ENCODE data around the gene RIMOC1. TPM values are rescaled to one million over a fixed set of nuclear protein-coding genes. Genes with fewer than 3 reads are reported as not detected.
"Not testable (repeated sequence)": the region's sequence is repeated elsewhere in the genome, so short reads cannot be mapped to it uniquely, and the experiment has no call there.

The RIMOC1 gene
- total RNA-seq, 4 donors from 2014 or later = 14.1 to 19.1 (median 15.0) TPM

- WGBS, 2 donors = 92 to 95% methylated on average over 4 of the region's 4 CpGs
- TF ChIP-seq POLR2A (IDR thresholded peaks at IDR 0.05) (no peak), CTCF (IDR thresholded peaks at IDR 0.05) (no peak)
- DNase-seq (ENCODE audit: low spot score in 2 of 2) = no peak
- intact Hi-C loops (cut with DNase I; ENCODE audit: low total_unique reads) = no loop called here
- H3K4me3 ChIP-seq (ENCODE audit: low read depth, poor library complexity, severe bottlenecking) = no peak overlapping the region
These were observed 23.5 kb downstream of the RIMOC1 start for GRCh38 chr5:41927604-41928003.

GRCh38 chr5:41929035-41929434, 24.9 kb downstream of the RIMOC1 start:
- no peak for TF ChIP-seq CTCF (IDR thresholded peaks at IDR 0.05)
- DNase-seq (ENCODE audit: low spot score in 2 of 2) = no peak
- no peak overlapping the region for H3K4me3 ChIP-seq (ENCODE audit: low read depth, poor library complexity, severe bottlenecking)
- intact Hi-C loops (cut with DNase I; ENCODE audit: low total_unique reads) = no loop called here

- DNase-seq (ENCODE audit: low spot score in 2 of 2) = no peak
- 91 to 92% methylated on average over 2 of the region's 2 CpGs for WGBS, 2 donors
- intact Hi-C loops (cut with DNase I; ENCODE audit: low total_unique reads) = no loop called here
- H3K4me3 ChIP-seq (ENCODE audit: low read depth, poor library complexity, severe bottlenecking) = no peak overlapping the region
- TF ChIP-seq POLR2A (IDR thresholded peaks at IDR 0.05) = no peak
- TF ChIP-seq CTCF (IDR thresholded peaks at IDR 0.05) = no peak
These were observed 28.6 kb downstream of the RIMOC1 start for GRCh38 chr5:41932770-41933169.

GRCh38 chr5:41935544-41935943, 31.4 kb downstream of the RIMOC1 start:
- H3K4me3 ChIP-seq (ENCODE audit: low read depth, poor library complexity, severe bottlenecking) = no peak overlapping the region
- no peak for TF ChIP-seq CTCF (IDR thresholded peaks at IDR 0.05)
- TF ChIP-seq POLR2A (IDR thresholded peaks at IDR 0.05) = no peak
- DNase-seq (ENCODE audit: low spot score in 2 of 2) = no peak
- intact Hi-C loops (cut with DNase I; ENCODE audit: low total_unique reads) = no loop called here

- DNase-seq (ENCODE audit: low spot score in 2 of 2) = no peak
- intact Hi-C loops (cut with DNase I; ENCODE audit: low total_unique reads) = no loop called here
- WGBS, 2 donors = 91 to 96% methylated on average over 1 of the region's 1 CpG
- TF ChIP-seq POLR2A (IDR thresholded peaks at IDR 0.05) = no peak
- no peak for TF ChIP-seq CTCF (IDR thresholded peaks at IDR 0.05)
- no peak overlapping the region for H3K4me3 ChIP-seq (ENCODE audit: low read depth, poor library complexity, severe bottlenecking)
These were observed 36.5 kb downstream of the RIMOC1 start for GRCh38 chr5:41940641-41941040.

- H3K4me3 ChIP-seq (ENCODE audit: low read depth, poor library complexity, severe bottlenecking); intact Hi-C loops (cut with DNase I; ENCODE audit: low total_unique reads); DNase-seq (ENCODE audit: low spot score in 2 of 2): not testable (repeated sequence)
- WGBS, 2 donors = 78% methylated on average over 7 of the region's 7 CpGs
These were observed 41.3 kb downstream of the RIMOC1 start for GRCh38 chr5:41945332-41945955.
